ENCODE data around the gene SCCPDH. TPM values are rescaled to one million over a fixed set of nuclear protein-coding genes. Genes with fewer than 3 reads are reported as not detected.

The SCCPDH gene
- total RNA-seq, 1 donor from 2014 or later, result 19.5 TPM

DNA sequence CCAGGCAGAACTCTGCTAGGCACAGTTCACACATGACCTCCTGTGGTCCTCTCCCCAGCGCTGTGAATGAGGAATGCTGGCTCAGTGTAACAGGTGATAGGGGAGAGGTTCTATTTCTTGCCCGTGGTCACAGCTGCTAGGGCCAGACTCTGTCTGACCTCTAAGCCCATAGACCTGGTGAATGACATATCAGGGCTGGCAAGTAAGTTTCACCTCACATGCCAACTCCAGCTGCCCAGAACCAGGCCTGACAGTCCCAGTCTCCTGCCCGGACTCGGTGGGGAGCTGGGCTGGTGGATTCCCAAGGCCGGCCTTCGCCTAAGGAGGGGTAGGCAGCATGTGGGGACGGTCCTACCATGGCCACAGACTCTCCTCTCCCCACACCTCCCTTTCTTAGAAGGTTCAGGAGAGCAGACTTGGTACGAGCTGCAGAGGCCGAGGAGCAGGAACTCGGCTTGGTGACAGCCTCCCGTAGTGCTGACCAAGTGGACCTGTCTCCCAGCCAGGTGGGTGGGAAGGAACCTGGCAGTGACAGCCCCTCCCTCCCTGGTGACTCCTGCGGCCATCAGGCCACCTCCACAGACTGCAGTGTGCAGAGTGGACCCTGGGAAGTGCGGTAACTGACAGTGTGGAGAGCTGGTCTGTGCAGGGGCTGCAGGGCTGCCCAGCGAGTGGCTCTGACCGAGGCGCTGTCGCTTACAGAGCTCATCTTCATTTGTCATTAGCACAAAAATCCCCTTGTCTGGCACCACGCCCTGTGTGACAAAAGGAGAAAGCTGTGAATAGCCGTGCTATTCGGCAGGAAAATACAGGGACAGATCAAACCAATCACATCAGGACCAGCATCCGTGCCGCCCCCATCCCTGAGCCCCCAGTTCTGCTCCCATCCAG, 74.6 kb downstream of the SCCPDH start:
- Mint-ChIP-seq H3K4me1 (ENCODE audit: unreplicated experiment) (no peaks in the 10 kb centered on the region), H3K9me3 (ENCODE audit: unreplicated experiment) (no peaks in the 10 kb centered on the region), H3K4me3 (ENCODE audit: unreplicated experiment) (no peak overlapping the region), H3K27ac (ENCODE audit: unreplicated experiment) (no peak overlapping the region), H3K27me3 (ENCODE audit: unreplicated experiment) (peaks cover 13% of the 10 kb centered on the region), H3K36me3 (ENCODE audit: low read depth, unreplicated experiment) (no peaks in the 10 kb centered on the region)
- TF ChIP-seq, protein P1, sequence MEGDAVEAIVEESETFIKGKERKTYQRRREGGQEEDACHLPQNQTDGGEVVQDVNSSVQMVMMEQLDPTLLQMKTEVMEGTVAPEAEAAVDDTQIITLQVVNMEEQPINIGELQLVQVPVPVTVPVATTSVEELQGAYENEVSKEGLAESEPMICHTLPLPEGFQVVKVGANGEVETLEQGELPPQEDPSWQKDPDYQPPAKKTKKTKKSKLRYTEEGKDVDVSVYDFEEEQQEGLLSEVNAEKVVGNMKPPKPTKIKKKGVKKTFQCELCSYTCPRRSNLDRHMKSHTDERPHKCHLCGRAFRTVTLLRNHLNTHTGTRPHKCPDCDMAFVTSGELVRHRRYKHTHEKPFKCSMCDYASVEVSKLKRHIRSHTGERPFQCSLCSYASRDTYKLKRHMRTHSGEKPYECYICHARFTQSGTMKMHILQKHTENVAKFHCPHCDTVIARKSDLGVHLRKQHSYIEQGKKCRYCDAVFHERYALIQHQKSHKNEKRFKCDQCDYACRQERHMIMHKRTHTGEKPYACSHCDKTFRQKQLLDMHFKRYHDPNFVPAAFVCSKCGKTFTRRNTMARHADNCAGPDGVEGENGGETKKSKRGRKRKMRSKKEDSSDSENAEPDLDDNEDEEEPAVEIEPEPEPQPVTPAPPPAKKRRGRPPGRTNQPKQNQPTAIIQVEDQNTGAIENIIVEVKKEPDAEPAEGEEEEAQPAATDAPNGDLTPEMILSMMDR (IDR thresholded peaks at IDR 0.05; ENCODE audit: unreplicated experiment), result no peak
- DNase-seq (ENCODE audit: low spot score), result no peak

DNA sequence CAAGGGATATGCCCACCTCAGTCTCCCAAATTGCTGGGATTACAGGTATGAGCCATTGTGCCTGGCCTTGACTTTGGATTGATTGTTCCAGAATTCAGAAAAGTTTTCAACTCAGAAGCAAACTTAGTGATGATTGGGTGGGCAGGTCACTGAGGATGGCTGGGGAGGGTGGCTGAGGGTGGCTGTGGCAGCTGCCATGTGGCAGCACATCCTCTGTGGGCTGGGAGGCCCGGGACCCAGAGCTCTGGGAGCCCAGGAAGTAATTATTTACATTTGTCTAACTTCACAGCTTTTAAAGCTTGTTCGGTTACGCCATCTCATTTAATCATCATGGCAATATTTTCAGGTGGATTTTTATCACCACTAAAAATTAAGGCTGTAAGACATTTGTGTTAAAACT, 76.1 kb downstream of the SCCPDH start:
- no peaks in the 10 kb centered on the region for H3K36me3 Mint-ChIP-seq (ENCODE audit: low read depth, unreplicated experiment)
- no peak for DNase-seq (ENCODE audit: low spot score)
- no peak overlapping the region for H3K4me3 Mint-ChIP-seq (ENCODE audit: unreplicated experiment)
- H3K9me3 Mint-ChIP-seq (ENCODE audit: unreplicated experiment), result no peaks in the 10 kb centered on the region
- TF ChIP-seq, protein P1 (IDR thresholded peaks at IDR 0.05; ENCODE audit: unreplicated experiment), result no peak
- H3K4me1 Mint-ChIP-seq (ENCODE audit: unreplicated experiment), result no peaks in the 10 kb centered on the region
- peaks cover 8% of the 10 kb centered on the region for H3K27me3 Mint-ChIP-seq (ENCODE audit: unreplicated experiment)
- no peak overlapping the region for H3K27ac Mint-ChIP-seq (ENCODE audit: unreplicated experiment)

DNA sequence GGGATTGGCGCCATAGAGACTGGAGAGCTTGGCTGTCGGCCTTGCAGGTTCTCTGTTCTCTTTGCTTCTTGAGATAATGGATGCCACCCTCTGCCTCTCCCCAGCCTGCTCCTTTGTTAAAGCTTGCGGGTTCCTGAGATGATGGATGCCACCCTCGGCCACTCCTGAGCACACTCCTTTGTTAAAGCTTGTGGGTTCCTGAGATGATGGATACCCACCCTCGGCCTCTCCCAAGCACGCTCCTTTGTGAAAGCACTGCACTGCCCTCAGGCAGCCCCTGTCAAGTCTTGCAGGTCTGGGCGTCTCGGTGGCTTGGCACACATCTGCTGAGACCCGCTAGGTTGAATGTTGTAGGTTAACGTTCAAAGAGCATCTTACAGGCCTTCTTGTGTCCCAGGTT, 76.5 kb downstream of the SCCPDH start:
- Mint-ChIP-seq H3K27ac (ENCODE audit: unreplicated experiment) (no peak overlapping the region), H3K4me1 (ENCODE audit: unreplicated experiment) (no peaks in the 10 kb centered on the region), H3K27me3 (ENCODE audit: unreplicated experiment) (peaks cover 8% of the 10 kb centered on the region), H3K4me3 (ENCODE audit: unreplicated experiment) (no peak overlapping the region), H3K9me3 (ENCODE audit: unreplicated experiment) (no peaks in the 10 kb centered on the region), H3K36me3 (ENCODE audit: low read depth, unreplicated experiment) (no peaks in the 10 kb centered on the region)
- DNase-seq (ENCODE audit: low spot score), result no peak
- TF ChIP-seq, protein P1 (IDR thresholded peaks at IDR 0.05; ENCODE audit: unreplicated experiment), result no peak

DNA sequence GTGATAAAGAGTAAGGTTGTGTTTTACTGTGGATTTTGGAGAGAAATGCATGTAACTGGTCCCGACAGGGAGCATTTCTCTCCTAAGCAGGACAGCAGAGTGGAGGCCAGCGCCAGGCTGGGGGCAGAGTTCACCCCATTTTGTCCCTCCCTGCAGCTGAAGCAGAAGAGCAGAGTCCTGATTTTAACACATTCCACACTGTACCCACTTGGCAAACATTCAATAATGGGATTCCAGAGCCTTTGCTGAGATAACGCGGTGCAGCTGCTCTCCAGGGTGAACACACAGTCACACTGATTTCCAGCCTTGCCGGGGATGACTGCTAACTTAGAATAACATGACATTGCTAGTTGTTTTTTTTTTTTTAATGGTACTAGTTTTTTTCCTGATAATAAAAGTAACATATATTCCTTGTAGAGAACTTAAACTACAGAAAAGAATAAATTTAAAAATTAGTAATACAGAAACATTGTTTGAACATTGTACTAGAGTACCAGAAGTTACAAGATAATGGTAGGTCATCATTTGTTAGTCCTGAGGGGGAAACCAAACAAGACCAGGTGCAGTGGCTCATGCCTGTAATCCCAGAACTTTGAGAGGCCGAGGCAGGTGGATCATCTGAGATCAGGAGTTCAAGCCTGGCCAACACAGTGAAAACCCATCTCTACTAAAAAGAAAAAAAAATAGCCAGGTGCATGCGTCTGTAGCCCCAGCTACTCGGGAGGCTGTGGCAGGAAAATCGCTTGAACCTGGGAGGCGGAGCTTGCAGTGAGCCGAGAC, 77.2 kb downstream of the SCCPDH start:
- Mint-ChIP-seq H3K4me3 (ENCODE audit: unreplicated experiment) (no peak overlapping the region), H3K4me1 (ENCODE audit: unreplicated experiment) (no peaks in the 10 kb centered on the region), H3K36me3 (ENCODE audit: low read depth, unreplicated experiment) (no peaks in the 10 kb centered on the region), H3K27ac (ENCODE audit: unreplicated experiment) (no peak overlapping the region), H3K9me3 (ENCODE audit: unreplicated experiment) (no peaks in the 10 kb centered on the region), H3K27me3 (ENCODE audit: unreplicated experiment) (peaks cover 9% of the 10 kb centered on the region)
- DNase-seq (ENCODE audit: low spot score), result no peak
- TF ChIP-seq, protein P1 (IDR thresholded peaks at IDR 0.05; ENCODE audit: unreplicated experiment), result no peak

Data from endothelial cell (in vitro differentiated cells).